Caco-2 (cell line): ENCODE measurements around the gene ARHGEF40. TPM values are rescaled to one million over a fixed set of nuclear protein-coding genes. Genes with fewer than 3 reads are reported as not detected.

Experiments
- BruUV-seq: library from RNA; stranded (reverse); fragments of 400-500 nt; replicated peaks from 2 replicates; lab custom pipeline; 2021; lab: Mats Ljungman, UMichigan
- CTCF ChIA-PET: fragments of 300-600 bp; sonication (Branson Sonifier 250); formaldehyde crosslinking; loops from one replicate; lab custom pipeline; 2022; ENCODE audit warnings: antibody characterized with exemption; lab: Charles Lee
- POLR2A ChIA-PET: fragments of 300-600 bp; sonication (Branson Sonifier 250); formaldehyde crosslinking; loops from one replicate; lab custom pipeline; 2022; ENCODE audit warnings: antibody characterized with exemption; lab: Charles Lee
- DNase-seq, 2 experiments: peaks; one replicate each; pipeline versions ENCODE4 v3.0.0 to v3.0.0-alpha.2; 2020 to 2022
- H3K27me3 ChIP-seq: replicated peaks from 2 replicates; pipeline ENCODE4 v1.6.0; 2011; ENCODE audit warnings: low read length; ENCODE audit not compliant: control insufficient read depth, insufficient read depth
- H3K36me3 ChIP-seq: 2 replicates; pipeline ENCODE4 v1.5.1; 2011; ENCODE audit warnings: low read length; ENCODE audit not compliant: control insufficient read depth, insufficient read depth
- H3K4me1 ChIP-seq: fragments of 250-450 bp; sonication (Bioruptor Pico); 2 replicates; pipeline ENCODE4 v1.5.1; 2020; ENCODE audit warnings: mild to moderate bottlenecking
- H3K4me3 ChIP-seq: 2 replicates; pipeline ENCODE4 v1.5.1; 2011; ENCODE audit warnings: low read depth, mild to moderate bottlenecking, control low read depth, low read length
- H3K9me3 ChIP-seq: fragments of 250-450 bp; sonication (Bioruptor Pico); 2 replicates; pipeline ENCODE4 v1.5.1; 2020; ENCODE audit warnings: mild to moderate bottlenecking, moderate library complexity
- H3K27ac Mint-ChIP-seq: one replicate; pipeline ENCODE4 v1.8.0; 2022; ENCODE audit warnings: mixed read lengths; ENCODE audit not compliant: unreplicated experiment
- H3K27me3 Mint-ChIP-seq: one replicate; pipeline ENCODE4 v1.8.0; 2022; ENCODE audit warnings: mixed read lengths; ENCODE audit not compliant: insufficient read depth, unreplicated experiment
- H3K36me3 Mint-ChIP-seq: one replicate; pipeline ENCODE4 v1.8.0; 2022; ENCODE audit warnings: mild to moderate bottlenecking, mixed read lengths; ENCODE audit not compliant: insufficient read depth, unreplicated experiment
- H3K4me1 Mint-ChIP-seq: one replicate; pipeline ENCODE4 v1.8.0; 2022; ENCODE audit warnings: low read depth, mixed read lengths; ENCODE audit not compliant: unreplicated experiment
- H3K4me3 Mint-ChIP-seq: one replicate; pipeline ENCODE4 v1.8.0; 2022; ENCODE audit warnings: mild to moderate bottlenecking, moderate library complexity, mixed read lengths; ENCODE audit not compliant: unreplicated experiment
- H3K9me3 Mint-ChIP-seq: one replicate; pipeline ENCODE4 v1.8.0; 2022; ENCODE audit warnings: mixed read lengths; ENCODE audit not compliant: unreplicated experiment
- intact Hi-C: fragments of 100-400 bp; cut with micrococcal nuclease; formaldehyde crosslinking; loops from one replicate; pipeline ENCODE4 v1.10.0; 2022; ENCODE audit not compliant: unreplicated experiment
- total RNA-seq: library from RNA; stranded (reverse); gene quantifications from 2 replicates; pipeline ENCODE4 v1.2.3, GENCODE V29; 2022
- TF ChIP-seq, protein P1 (sequence below), 2 experiments: fragments of 200-600 bp in 1 of 2; IDR thresholded peaks; 1 replicate in 1 of 2; 2 replicates in 1 of 2; pipeline versions ENCODE4 v1.5.1 to v1.8.0; 2011 to 2022; ENCODE audit warnings: antibody characterized with exemption in 1 of 2, control low read depth in 1 of 2, inconsistent platforms in 1 of 2, low read depth in 1 of 2, low read length in 1 of 2, mild to moderate bottlenecking in 1 of 2, moderate library complexity in 1 of 2; ENCODE audit not compliant: insufficient read depth in 1 of 2, severe bottlenecking in 1 of 2, unreplicated experiment in 1 of 2

The ARHGEF40 gene
- total RNA-seq, 1 experiment from 2014 or later, result 7.1 TPM

DNA sequence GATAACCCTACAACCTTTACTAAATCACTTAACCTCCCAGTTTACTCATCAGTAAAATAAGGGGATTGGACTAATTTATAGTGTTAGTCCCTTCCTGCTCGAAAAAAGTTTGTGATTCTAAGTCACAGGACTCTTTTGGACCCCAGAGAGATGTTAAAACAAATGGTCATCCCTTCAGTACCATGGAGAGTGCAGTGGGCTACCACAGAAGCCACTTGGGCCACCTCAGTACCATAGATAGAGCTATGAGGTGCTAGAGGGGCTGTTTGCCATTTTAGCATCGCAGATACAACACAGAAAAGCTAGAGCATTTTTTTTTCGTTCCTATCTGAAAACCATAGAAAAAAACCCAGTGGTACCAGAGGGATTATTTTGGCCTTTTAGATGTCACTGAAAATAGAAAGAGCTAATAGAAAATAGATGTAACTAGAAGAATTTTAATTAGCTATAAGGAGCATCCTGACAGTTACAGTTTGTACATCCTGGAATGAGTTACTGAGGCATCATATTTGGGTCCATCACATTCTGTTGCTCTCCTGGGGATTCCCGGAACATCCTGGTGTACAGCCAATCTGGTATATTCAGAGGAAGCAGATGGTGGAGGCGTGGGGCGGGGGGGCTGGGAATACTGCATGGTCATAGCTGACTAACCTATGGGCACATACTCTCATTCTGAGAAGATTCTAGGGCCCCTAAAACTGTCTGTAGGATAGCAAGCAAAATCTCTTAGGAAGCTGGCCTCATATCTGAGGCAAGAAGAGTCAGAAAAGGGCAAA is 25.5 kb downstream of the ARHGEF40 start:
- no TSS peak for BruUV-seq
- DNase-seq, result no peak
- Mint-ChIP-seq H3K27ac (no peak overlapping the region), H3K4me1 (peaks cover 28% of the 10 kb centered on the region), H3K9me3 (no peaks in the 10 kb centered on the region), H3K36me3 (peaks cover 25% of the 10 kb centered on the region), H3K27me3 (no peaks in the 10 kb centered on the region), H3K4me3 (no peak overlapping the region)
- intact Hi-C loops, result loop anchor here (1.0 kb wide), 1 partner anchor 9 kb away; no protein-coding TSS in a partner anchor
- ChIA-PET CTCF (interaction anchor here (2.3 to 3.1 kb wide), 2 partner anchors 25 to 27 kb away, joined by 19 to 23 read pairs; partner anchors contain the start of gene ARHGEF40), POLR2A (no interaction called here)
- no peaks in the 10 kb centered on the region for H3K27me3 ChIP-seq
- H3K4me1 ChIP-seq, result peaks cover 12% of the 10 kb centered on the region
- TF ChIP-seq, protein P1, sequence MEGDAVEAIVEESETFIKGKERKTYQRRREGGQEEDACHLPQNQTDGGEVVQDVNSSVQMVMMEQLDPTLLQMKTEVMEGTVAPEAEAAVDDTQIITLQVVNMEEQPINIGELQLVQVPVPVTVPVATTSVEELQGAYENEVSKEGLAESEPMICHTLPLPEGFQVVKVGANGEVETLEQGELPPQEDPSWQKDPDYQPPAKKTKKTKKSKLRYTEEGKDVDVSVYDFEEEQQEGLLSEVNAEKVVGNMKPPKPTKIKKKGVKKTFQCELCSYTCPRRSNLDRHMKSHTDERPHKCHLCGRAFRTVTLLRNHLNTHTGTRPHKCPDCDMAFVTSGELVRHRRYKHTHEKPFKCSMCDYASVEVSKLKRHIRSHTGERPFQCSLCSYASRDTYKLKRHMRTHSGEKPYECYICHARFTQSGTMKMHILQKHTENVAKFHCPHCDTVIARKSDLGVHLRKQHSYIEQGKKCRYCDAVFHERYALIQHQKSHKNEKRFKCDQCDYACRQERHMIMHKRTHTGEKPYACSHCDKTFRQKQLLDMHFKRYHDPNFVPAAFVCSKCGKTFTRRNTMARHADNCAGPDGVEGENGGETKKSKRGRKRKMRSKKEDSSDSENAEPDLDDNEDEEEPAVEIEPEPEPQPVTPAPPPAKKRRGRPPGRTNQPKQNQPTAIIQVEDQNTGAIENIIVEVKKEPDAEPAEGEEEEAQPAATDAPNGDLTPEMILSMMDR (IDR thresholded peaks at IDR 0.05; ENCODE audit: insufficient read depth in 1 of 2, low read depth in 1 of 2, low read length in 1 of 2, severe bottlenecking in 1 of 2, unreplicated experiment in 1 of 2), result no peak
- no peaks in the 10 kb centered on the region for H3K9me3 ChIP-seq
- no peak overlapping the region for H3K4me3 ChIP-seq
- H3K36me3 ChIP-seq, result peaks cover 2% of the 10 kb centered on the region

GRCh38 chr14:21096438-21096837 is 26.3 kb downstream of the ARHGEF40 start:
- Histone ChIP-seq H3K27me3 (no peaks in the 10 kb centered on the region), H3K36me3 (peaks cover 2% of the 10 kb centered on the region; the same call in 1 of the 2 replicates), H3K9me3 (no peaks in the 10 kb centered on the region), H3K4me3 (no peak overlapping the region), H3K4me1 (peaks cover 19% of the 10 kb centered on the region)
- Mint-ChIP-seq H3K4me3 (no peak overlapping the region), H3K36me3 (peaks cover 28% of the 10 kb centered on the region), H3K9me3 (no peaks in the 10 kb centered on the region), H3K27ac (peak overlapping the region; percentile 30), H3K27me3 (no peaks in the 10 kb centered on the region), H3K4me1 (peaks cover 34% of the 10 kb centered on the region)
- CTCF ChIA-PET, result interaction anchor here (1.0 to 3.1 kb wide), 3 partner anchors 26 to 400 kb away, joined by 3 to 19 read pairs (median 3); partner anchors contain the start of gene ARHGEF40
- POLR2A ChIA-PET, result no interaction called here
- TF ChIP-seq, protein P1 (IDR thresholded peaks at IDR 0.05; ENCODE audit: insufficient read depth in 1 of 2, low read depth in 1 of 2, low read length in 1 of 2, severe bottlenecking in 1 of 2, unreplicated experiment in 1 of 2), result no peak
- BruUV-seq, result TSS peak; percentile 32
- DNase-seq, result no peak
- intact Hi-C loops, result loop anchor here (1.0 kb wide), 1 partner anchor 8 kb away; no protein-coding TSS in a partner anchor

- H3K27me3 ChIP-seq, result no peaks in the 10 kb centered on the region
- intact Hi-C loops, result loop anchor here (1.0 kb wide), 1 partner anchor 7 kb away; no protein-coding TSS in a partner anchor
Measured at GRCh38 chr14:21096978-21097635, 27.0 kb downstream of the ARHGEF40 start.

More at GRCh38 chr14:21096978-21097635, 27.0 kb downstream of the ARHGEF40 start:
- TF ChIP-seq, protein P1 (IDR thresholded peaks at IDR 0.05; ENCODE audit: insufficient read depth in 1 of 2, low read depth in 1 of 2, low read length in 1 of 2, severe bottlenecking in 1 of 2, unreplicated experiment in 1 of 2), result no peak
- Mint-ChIP-seq H3K27ac (peak overlapping the region; percentile 30), H3K4me3 (peak overlapping the region; percentile 65), H3K9me3 (no peaks in the 10 kb centered on the region), H3K36me3 (peaks cover 28% of the 10 kb centered on the region), H3K4me1 (peaks cover 35% of the 10 kb centered on the region), H3K27me3 (no peaks in the 10 kb centered on the region)
- H3K36me3 ChIP-seq, result peaks cover 2% of the 10 kb centered on the region; the same call in 1 of the 2 replicates
- ChIA-PET CTCF (interaction anchor here (0.6 to 3.1 kb wide), 6 partner anchors 9 to 400 kb away, joined by 3 to 19 read pairs (median 3); partner anchors contain the start of gene ARHGEF40), POLR2A (no interaction called here)
- peak overlapping the region; percentile 39 for H3K4me3 ChIP-seq
- H3K4me1 ChIP-seq, result peaks cover 20% of the 10 kb centered on the region
- no peaks in the 10 kb centered on the region for H3K9me3 ChIP-seq
- DNase-seq, result no peak
- BruUV-seq, result no TSS peak
